Hepatocyte (in vitro differentiated cells): ENCODE data around the gene KCNQ4. TPM values are rescaled to one million over a fixed set of nuclear protein-coding genes. Genes with fewer than 3 reads are reported as not detected.

Experiments used
- DNase-seq: peaks from one replicate; pipeline ENCODE4 v3.0.0-alpha.2; 2016; ENCODE audit warnings: low spot score
- H2AFZ ChIP-seq: fragments of 200-600 bp; sonication (generic); 2 replicates; pipeline ENCODE4 v1.6.0; 2016; ENCODE audit warnings: antibody characterized with exemption, mild to moderate bottlenecking
- H3K27ac ChIP-seq: fragments of 200-600 bp; sonication (generic); 2 replicates; pipeline ENCODE4 v1.5.1; 2016; ENCODE audit warnings: mild to moderate bottlenecking
- H3K27me3 ChIP-seq: fragments of 200-600 bp; sonication (generic); 2 replicates; pipeline ENCODE4 v1.6.1; 2016
- H3K36me3 ChIP-seq: fragments of 200-600 bp; sonication (generic); replicated peaks from 2 replicates; pipeline ENCODE4 v1.5.1; 2016; ENCODE audit warnings: low read depth; ENCODE audit not compliant: insufficient read depth
- H3K4me1 ChIP-seq: fragments of 200-600 bp; sonication (generic); 2 replicates; pipeline ENCODE4 v1.5.1; 2016; ENCODE audit warnings: mild to moderate bottlenecking, moderate library complexity; ENCODE audit not compliant: insufficient read depth
- H3K4me2 ChIP-seq: fragments of 200-600 bp; sonication (generic); 2 replicates; pipeline ENCODE4 v1.6.0; 2016
- H3K4me3 ChIP-seq: fragments of 200-600 bp; sonication (generic); 2 replicates; pipeline ENCODE4 v1.5.1; 2016; ENCODE audit warnings: mild to moderate bottlenecking
- H3K79me2 ChIP-seq: fragments of 200-600 bp; sonication (generic); 2 replicates; pipeline ENCODE4 v1.6.0; 2017; ENCODE audit warnings: mild to moderate bottlenecking
- H3K9me2 ChIP-seq: fragments of 200-600 bp; sonication (generic); replicated peaks from 2 replicates; pipeline ENCODE4 v1.6.0; 2017; ENCODE audit warnings: mild to moderate bottlenecking; ENCODE audit not compliant: insufficient read depth
- H3K9me3 ChIP-seq: fragments of 200-600 bp; sonication (generic); 2 replicates; pipeline ENCODE4 v1.5.1; 2016; ENCODE audit warnings: low read depth, mild to moderate bottlenecking
- H4K20me1 ChIP-seq: fragments of 200-600 bp; sonication (generic); 2 replicates; pipeline ENCODE4 v1.6.0; 2016; ENCODE audit warnings: mild to moderate bottlenecking; ENCODE audit not compliant: insufficient read depth, poor library complexity, severe bottlenecking
- CTCF ChIP-seq: fragments of 200-600 bp; sonication (generic); IDR thresholded peaks from 2 replicates; pipeline ENCODE4 v1.5.1; 2016; ENCODE audit warnings: antibody characterized with exemption, mild to moderate bottlenecking; ENCODE audit not compliant: poor library complexity
- EZH2 ChIP-seq: fragments of 200-600 bp; sonication (generic); IDR thresholded peaks from 2 replicates; pipeline ENCODE4 v1.6.1; 2016; ENCODE audit warnings: antibody characterized with exemption, mild to moderate bottlenecking, borderline replicate concordance
- EZH2phosphoT487 ChIP-seq: fragments of 200-600 bp; sonication (generic); IDR thresholded peaks from one replicate; pipeline ENCODE4 v1.6.1; 2018; ENCODE audit warnings: antibody characterized with exemption, mild to moderate bottlenecking, low read depth, moderate library complexity; ENCODE audit not compliant: unreplicated experiment, severe bottlenecking
- WGBS: methylation state at CpG from one replicate; pipeline ENCODE4 v1.1.6; 2016; ENCODE audit warnings: low lambda C conversion rate; ENCODE audit errors: missing lambda C conversion rate; 5-methylcytosine and 5-hydroxymethylcytosine counted together
- polyA plus RNA-seq: library from polyadenylated mRNA; unstranded; fragments of >200 nt; fragmentation: Nextera tagmentation; extraction: Ambion mirVana; gene quantifications from 2 replicates; pipeline ENCODE4 v1.2.1, GENCODE V29; 2016
- total RNA-seq: library from RNA; depleted of rRNA; stranded (reverse); fragments of >200 nt; gene quantifications from 2 replicates; pipeline ENCODE4 v1.2.3, GENCODE V29; 2014

KCNQ4 gene
- total and polyA plus RNA-seq, 2 experiments from 2014 or later, result not detected

- H3K36me3 ChIP-seq, result no peaks in the 10 kb centered on the region
- no peak overlapping the region for H3K4me3 ChIP-seq
- peaks cover 10% of the 10 kb centered on the region for H3K4me1 ChIP-seq
- no peaks in the 10 kb centered on the region for H3K27me3 ChIP-seq
- H3K27ac ChIP-seq, result no peak overlapping the region
- H3K9me3 ChIP-seq, result no peaks in the 10 kb centered on the region
- WGBS, result 78% methylated on average over 3 of the region's 3 CpGs
- DNase-seq, result no peak
- H3K79me2 ChIP-seq, result no peaks in the 10 kb centered on the region
- H2AFZ ChIP-seq, result no peak overlapping the region
- H3K4me2 ChIP-seq, result no peak overlapping the region
- no peaks in the 10 kb centered on the region for H3K9me2 ChIP-seq
- no peaks in the 10 kb centered on the region for H4K20me1 ChIP-seq
- no peak for TF ChIP-seq CTCF
- TF ChIP-seq EZH2, result no peak
- TF ChIP-seq EZH2phosphoT487, result no peak
Observed at GRCh38 chr1:40825435-40825788, 41.8 kb downstream of the KCNQ4 start.

- 82% methylated on average over 5 of the region's 5 CpGs for WGBS
- H3K4me2 ChIP-seq, result no peak overlapping the region
- no peak overlapping the region for H3K4me3 ChIP-seq
- DNase-seq, result no peak
- no peaks in the 10 kb centered on the region for H3K36me3 ChIP-seq
- no peaks in the 10 kb centered on the region for H3K9me2 ChIP-seq
- H3K9me3 ChIP-seq, result no peaks in the 10 kb centered on the region
- H2AFZ ChIP-seq, result no peak overlapping the region
- TF ChIP-seq EZH2, result no peak
- TF ChIP-seq EZH2phosphoT487, result no peak
- no peak for TF ChIP-seq CTCF
- no peaks in the 10 kb centered on the region for H3K27me3 ChIP-seq
- H3K79me2 ChIP-seq, result no peaks in the 10 kb centered on the region
- H4K20me1 ChIP-seq, result no peaks in the 10 kb centered on the region
- H3K27ac ChIP-seq, result no peak overlapping the region
- peaks cover 10% of the 10 kb centered on the region for H3K4me1 ChIP-seq
Observed at GRCh38 chr1:40825996-40826395, 42.4 kb downstream of the KCNQ4 start.

GRCh38 chr1:40829631-40830245 is 46.2 kb downstream of the KCNQ4 start:
- no peak for DNase-seq
- Histone ChIP-seq H3K4me1 (peaks cover 4% of the 10 kb centered on the region), H3K27ac (no peak overlapping the region), H3K4me2 (no peak overlapping the region), H3K36me3 (no peaks in the 10 kb centered on the region), H3K79me2 (no peaks in the 10 kb centered on the region), H3K9me2 (no peaks in the 10 kb centered on the region), H3K4me3 (no peak overlapping the region), H2AFZ (no peak overlapping the region), H3K27me3 (no peaks in the 10 kb centered on the region), H3K9me3 (no peaks in the 10 kb centered on the region), H4K20me1 (no peaks in the 10 kb centered on the region)
- WGBS, result 92% methylated on average over 14 of the region's 14 CpGs
- no peak for TF ChIP-seq EZH2
- TF ChIP-seq EZH2phosphoT487, result no peak
- no peak for TF ChIP-seq CTCF
